HG02798 (cell line): Measurements from ENCODE around the gene ACP3.
A peak's percentile ranks its signal among the peaks of the same experiment; 100 is the strongest.
"Not testable (repeated sequence)": the region's sequence is repeated elsewhere in the genome, so short reads cannot be mapped to it uniquely, and the experiment has no call there.

Source experiments
- ATAC-seq: cut with Tn5 transposase; IDR thresholded peaks from one replicate; pipeline ENCODE4 v1.9.1; 2021; ENCODE audit warnings: mild to moderate bottlenecking; ENCODE audit not compliant: unreplicated experiment, poor library complexity

The ACP3 gene

GRCh38 chr3:132354916-132355702 is 37.9 kb downstream of the ACP3 start:
- ATAC-seq = no peak

GRCh38 chr3:132356568-132356967 is 39.4 kb downstream of the ACP3 start:
- no peak for ATAC-seq

GRCh38 chr3:132360717-132361116 is 43.5 kb downstream of the ACP3 start:
- no peak for ATAC-seq

GRCh38 chr3:132362329-132362728 is 45.1 kb downstream of the ACP3 start:
- ATAC-seq = no peak

GRCh38 chr3:132368515-132368914 is 51.3 kb downstream of the ACP3 start:
- no peak for ATAC-seq

- ATAC-seq = no peak
These were observed 51.8 kb downstream of the ACP3 start for GRCh38 chr3:132368962-132369361.

GRCh38 chr3:132376945-132377354 is 59.7 kb downstream of the ACP3 start:
- not testable (repeated sequence) for ATAC-seq

- peak; percentile 49 for ATAC-seq
These were observed 61.0 kb downstream of the ACP3 start for GRCh38 chr3:132378048-132378762.

GRCh38 chr3:132378846-132379245 is 61.6 kb downstream of the ACP3 start:
- ATAC-seq = no peak

- ATAC-seq = no peak
These were observed 63.7 kb downstream of the ACP3 start for GRCh38 chr3:132380920-132381319.

- ATAC-seq = no peak
These were observed 64.2 kb downstream of the ACP3 start for GRCh38 chr3:132381348-132381944.

- no peak for ATAC-seq
These were observed 65.1 kb downstream of the ACP3 start for GRCh38 chr3:132382267-132382666.

GRCh38 chr3:132382688-132383194 is 65.5 kb downstream of the ACP3 start:
- ATAC-seq = no peak

GRCh38 chr3:132386259-132386658 is 69.1 kb downstream of the ACP3 start:
- ATAC-seq = no peak

GRCh38 chr3:132392675-132393074 is 75.5 kb downstream of the ACP3 start:
- not testable (repeated sequence) for ATAC-seq

GRCh38 chr3:132394320-132394719 is 77.1 kb downstream of the ACP3 start:
- no peak for ATAC-seq

- ATAC-seq = no peak
These were observed 77.9 kb downstream of the ACP3 start for GRCh38 chr3:132395126-132395525.

GRCh38 chr3:132396255-132396654 is 79.0 kb downstream of the ACP3 start:
- no peak for ATAC-seq

- not testable (repeated sequence) for ATAC-seq
These were observed 79.6 kb downstream of the ACP3 start for GRCh38 chr3:132396776-132397175.

- ATAC-seq = peak; percentile 67
These were observed 82.1 kb downstream of the ACP3 start for GRCh38 chr3:132399054-132399929.
